Suprapubic skin (tissue), 3 donors: ENCODE results near the gene ASB4.

Experiments
- POLR2A ChIP-seq, 2 donors: fragments of 450-650 bp; IDR thresholded peaks; one replicate each; pipeline ENCODE4 v1.6.1; 2017; ENCODE audit warnings: antibody characterized with exemption in 2 of 2, mild to moderate bottlenecking in 2 of 2, moderate library complexity in 2 of 2
- TF ChIP-seq, protein P1 (sequence below), 2 donors: fragments of 200-600 bp in 1 of 2; fragments of 450-650 bp in 1 of 2; sonication (generic) in 1 of 2; IDR thresholded peaks; one replicate each; pipeline ENCODE4 v1.5.1; 2016 to 2019; ENCODE audit warnings: antibody characterized with exemption in 2 of 2, mild to moderate bottlenecking in 1 of 2, moderate library complexity in 1 of 2

DNA sequence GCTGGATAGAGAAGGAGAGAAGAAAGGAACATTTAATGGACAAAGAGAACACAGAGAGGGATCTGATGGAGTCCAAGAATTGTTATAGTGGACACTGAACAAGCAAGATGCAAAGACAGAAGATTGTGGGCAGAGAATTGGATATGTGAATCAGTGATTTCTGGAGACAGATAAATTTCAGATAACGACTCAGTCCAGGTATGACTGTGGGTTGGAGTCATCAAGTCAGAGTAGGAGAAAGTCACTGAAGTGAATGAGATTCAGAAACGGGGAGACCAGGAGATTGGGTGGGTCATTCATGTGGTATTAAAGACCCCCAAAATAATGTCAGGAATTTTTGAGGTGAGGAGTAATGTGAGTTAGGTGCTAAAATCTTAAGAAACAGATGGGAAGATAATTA, 23.0 kb downstream of the ASB4 start:
- TF ChIP-seq, protein P1, sequence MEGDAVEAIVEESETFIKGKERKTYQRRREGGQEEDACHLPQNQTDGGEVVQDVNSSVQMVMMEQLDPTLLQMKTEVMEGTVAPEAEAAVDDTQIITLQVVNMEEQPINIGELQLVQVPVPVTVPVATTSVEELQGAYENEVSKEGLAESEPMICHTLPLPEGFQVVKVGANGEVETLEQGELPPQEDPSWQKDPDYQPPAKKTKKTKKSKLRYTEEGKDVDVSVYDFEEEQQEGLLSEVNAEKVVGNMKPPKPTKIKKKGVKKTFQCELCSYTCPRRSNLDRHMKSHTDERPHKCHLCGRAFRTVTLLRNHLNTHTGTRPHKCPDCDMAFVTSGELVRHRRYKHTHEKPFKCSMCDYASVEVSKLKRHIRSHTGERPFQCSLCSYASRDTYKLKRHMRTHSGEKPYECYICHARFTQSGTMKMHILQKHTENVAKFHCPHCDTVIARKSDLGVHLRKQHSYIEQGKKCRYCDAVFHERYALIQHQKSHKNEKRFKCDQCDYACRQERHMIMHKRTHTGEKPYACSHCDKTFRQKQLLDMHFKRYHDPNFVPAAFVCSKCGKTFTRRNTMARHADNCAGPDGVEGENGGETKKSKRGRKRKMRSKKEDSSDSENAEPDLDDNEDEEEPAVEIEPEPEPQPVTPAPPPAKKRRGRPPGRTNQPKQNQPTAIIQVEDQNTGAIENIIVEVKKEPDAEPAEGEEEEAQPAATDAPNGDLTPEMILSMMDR (IDR thresholded peaks at IDR 0.05): no peak
- no peak for TF ChIP-seq POLR2A (IDR thresholded peaks at IDR 0.05)
